ENCODE measurements around the gene SPAG4.
A peak's percentile ranks its signal among the peaks of the same experiment; 100 is the strongest.

SPAG4 gene

GRCh38 chr20:35607003-35607735 is 8.5 kb upstream of the SPAG4 start:
- Histone ChIP-seq H3K27me3 (replicated peaks; ENCODE audit: insufficient read depth, low read length) (no peaks in the 10 kb centered on the region), H3K4me2 (ENCODE audit: low read depth, low read length) (peak overlapping the region; percentile 21; the same call in 1 of the 2 replicates), H3K4me3 (ENCODE audit: low read length) (no peak overlapping the region), H3K36me3 (replicated peaks; ENCODE audit: insufficient read depth, low read length) (no peaks in the 10 kb centered on the region), H4K20me1 (ENCODE audit: insufficient read depth, low read length) (no peaks in the 10 kb centered on the region), H3F3A (ENCODE audit: insufficient read depth, low read length) (peaks cover 5% of the 10 kb centered on the region; the same call in 1 of the 2 replicates), H3K9me2 (replicated peaks; ENCODE audit: insufficient read depth, low read length) (no peaks in the 10 kb centered on the region), H3K4me1 (ENCODE audit: low read length) (peaks cover 33% of the 10 kb centered on the region), H3K79me2 (ENCODE audit: low read length) (no peaks in the 10 kb centered on the region), H3K9me3 (replicated peaks; ENCODE audit: insufficient read depth, low read length) (no peaks in the 10 kb centered on the region), H3K9ac (ENCODE audit: low read length) (no peak overlapping the region), H3K27ac (ENCODE audit: low read length) (no peak overlapping the region), H2AFZ (ENCODE audit: low read length) (no peak overlapping the region)
- DNase-seq, result peak; percentile 52
- TF ChIP-seq EZH2 (optimal IDR thresholded peaks at IDR 0.05; ENCODE audit: low read depth, low read length) (no peak), CTCF (IDR thresholded peaks at IDR 0.05; ENCODE audit: low read length) (no peak), EZH2phosphoT487 (IDR thresholded peaks at IDR 0.05; ENCODE audit: low read length) (no peak)

- Histone ChIP-seq H3F3A (ENCODE audit: insufficient read depth, low read length) (peaks cover 13% of the 10 kb centered on the region), H3K4me1 (ENCODE audit: low read length) (peaks cover 27% of the 10 kb centered on the region), H3K27ac (ENCODE audit: low read length) (peak overlapping the region; percentile 51; the same call in 1 of the 2 replicates), H3K27me3 (replicated peaks; ENCODE audit: insufficient read depth, low read length) (no peaks in the 10 kb centered on the region), H3K9me3 (replicated peaks; ENCODE audit: insufficient read depth, low read length) (no peaks in the 10 kb centered on the region), H3K4me2 (ENCODE audit: low read depth, low read length) (no peak overlapping the region; the same call in 1 of the 2 replicates), H4K20me1 (ENCODE audit: insufficient read depth, low read length) (no peaks in the 10 kb centered on the region), H3K9me2 (replicated peaks; ENCODE audit: insufficient read depth, low read length) (no peaks in the 10 kb centered on the region), H3K9ac (ENCODE audit: low read length) (no peak overlapping the region), H3K79me2 (ENCODE audit: low read length) (no peaks in the 10 kb centered on the region), H3K4me3 (ENCODE audit: low read length) (no peak overlapping the region), H3K36me3 (replicated peaks; ENCODE audit: insufficient read depth, low read length) (no peaks in the 10 kb centered on the region), H2AFZ (ENCODE audit: low read length) (no peak overlapping the region)
- no peak for DNase-seq
- TF ChIP-seq EZH2phosphoT487 (IDR thresholded peaks at IDR 0.05; ENCODE audit: low read length), result no peak
- TF ChIP-seq CTCF (IDR thresholded peaks at IDR 0.05; ENCODE audit: low read length), result no peak
- TF ChIP-seq EZH2 (optimal IDR thresholded peaks at IDR 0.05; ENCODE audit: low read depth, low read length), result no peak
These were observed 4.7 kb upstream of the SPAG4 start for GRCh38 chr20:35610833-35611427.

- TF ChIP-seq EZH2phosphoT487 (IDR thresholded peaks at IDR 0.05; ENCODE audit: low read length) (no peak), EZH2 (optimal IDR thresholded peaks at IDR 0.05; ENCODE audit: low read depth, low read length) (no peak), CTCF (IDR thresholded peaks at IDR 0.05; ENCODE audit: low read length) (no peak)
- Histone ChIP-seq H3F3A (ENCODE audit: insufficient read depth, low read length) (peaks cover 14% of the 10 kb centered on the region), H3K4me1 (ENCODE audit: low read length) (peaks cover 23% of the 10 kb centered on the region), H3K79me2 (ENCODE audit: low read length) (no peaks in the 10 kb centered on the region), H3K9ac (ENCODE audit: low read length) (no peak overlapping the region), H2AFZ (ENCODE audit: low read length) (no peak overlapping the region), H3K27ac (ENCODE audit: low read length) (peak overlapping the region; percentile 51; the same call in 1 of the 2 replicates), H3K9me3 (replicated peaks; ENCODE audit: insufficient read depth, low read length) (no peaks in the 10 kb centered on the region), H3K36me3 (replicated peaks; ENCODE audit: insufficient read depth, low read length) (no peaks in the 10 kb centered on the region), H3K9me2 (replicated peaks; ENCODE audit: insufficient read depth, low read length) (no peaks in the 10 kb centered on the region), H3K4me2 (ENCODE audit: low read depth, low read length) (no peak overlapping the region; the same call in 1 of the 2 replicates), H3K4me3 (ENCODE audit: low read length) (no peak overlapping the region), H4K20me1 (ENCODE audit: insufficient read depth, low read length) (no peaks in the 10 kb centered on the region), H3K27me3 (replicated peaks; ENCODE audit: insufficient read depth, low read length) (no peaks in the 10 kb centered on the region)
- peak; percentile 97 for DNase-seq
These were observed 4.1 kb upstream of the SPAG4 start for GRCh38 chr20:35611482-35611881.
